IPS-NIHi7 (cell line): ENCODE data around the gene DLEU7.

Experiments used
- DNase-seq: peaks from one replicate; pipeline ENCODE4 v3.0.0; 2012; ENCODE audit warnings: mixed read lengths; ENCODE audit errors: extremely low spot score

The DLEU7 gene

DNA sequence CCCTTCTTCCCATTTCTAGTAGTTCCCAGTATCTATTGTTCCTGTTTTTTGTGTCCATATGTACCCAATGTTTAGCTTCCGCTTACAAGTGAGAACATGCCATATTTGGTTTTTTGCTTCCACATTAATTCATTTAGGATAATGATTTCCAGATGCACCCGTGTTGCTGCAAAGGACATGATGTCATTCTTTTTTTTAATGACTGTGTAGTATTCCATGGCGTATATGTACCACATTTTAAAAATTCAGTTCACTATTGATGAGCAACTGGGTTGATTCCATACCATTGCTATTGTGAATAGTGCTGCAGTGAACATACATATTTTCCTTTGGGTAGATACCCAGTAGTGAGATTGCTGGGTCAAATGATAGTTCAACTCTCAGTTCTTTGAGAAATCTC lies 50.5 kb downstream of the DLEU7 start:
- DNase-seq = no peak

DNA sequence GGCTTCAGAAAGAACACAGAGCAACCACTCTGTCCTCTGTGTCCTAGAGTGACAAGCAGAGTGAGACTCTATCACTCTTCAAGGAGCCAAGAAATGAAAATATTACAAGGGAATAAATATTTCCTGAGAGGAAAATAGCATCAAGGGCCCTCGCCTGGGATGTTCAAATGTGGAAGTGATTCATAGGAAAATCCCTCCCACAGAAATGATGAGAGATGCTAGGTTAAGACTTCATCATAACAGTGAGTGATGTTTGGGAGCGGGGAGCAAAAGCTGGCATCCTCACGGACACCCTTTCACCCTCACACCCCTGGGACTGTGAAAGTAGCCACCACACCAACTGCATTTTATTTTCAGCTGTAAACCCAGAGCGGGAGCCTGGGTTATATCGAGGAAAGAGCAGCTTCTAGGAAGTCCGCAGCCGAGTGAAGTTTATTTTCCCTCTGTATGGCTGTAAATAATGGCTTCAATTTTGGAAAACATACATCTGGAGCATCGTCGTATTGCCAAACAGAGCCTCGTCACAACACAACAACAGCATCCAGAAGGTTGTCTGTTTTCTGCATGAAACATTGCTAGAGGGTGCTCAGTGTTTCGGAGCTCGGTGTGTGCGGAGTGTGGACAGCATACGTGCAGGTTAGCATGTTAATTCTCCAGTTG lies 54.8 kb downstream of the DLEU7 start:
- DNase-seq = no peak

DNA sequence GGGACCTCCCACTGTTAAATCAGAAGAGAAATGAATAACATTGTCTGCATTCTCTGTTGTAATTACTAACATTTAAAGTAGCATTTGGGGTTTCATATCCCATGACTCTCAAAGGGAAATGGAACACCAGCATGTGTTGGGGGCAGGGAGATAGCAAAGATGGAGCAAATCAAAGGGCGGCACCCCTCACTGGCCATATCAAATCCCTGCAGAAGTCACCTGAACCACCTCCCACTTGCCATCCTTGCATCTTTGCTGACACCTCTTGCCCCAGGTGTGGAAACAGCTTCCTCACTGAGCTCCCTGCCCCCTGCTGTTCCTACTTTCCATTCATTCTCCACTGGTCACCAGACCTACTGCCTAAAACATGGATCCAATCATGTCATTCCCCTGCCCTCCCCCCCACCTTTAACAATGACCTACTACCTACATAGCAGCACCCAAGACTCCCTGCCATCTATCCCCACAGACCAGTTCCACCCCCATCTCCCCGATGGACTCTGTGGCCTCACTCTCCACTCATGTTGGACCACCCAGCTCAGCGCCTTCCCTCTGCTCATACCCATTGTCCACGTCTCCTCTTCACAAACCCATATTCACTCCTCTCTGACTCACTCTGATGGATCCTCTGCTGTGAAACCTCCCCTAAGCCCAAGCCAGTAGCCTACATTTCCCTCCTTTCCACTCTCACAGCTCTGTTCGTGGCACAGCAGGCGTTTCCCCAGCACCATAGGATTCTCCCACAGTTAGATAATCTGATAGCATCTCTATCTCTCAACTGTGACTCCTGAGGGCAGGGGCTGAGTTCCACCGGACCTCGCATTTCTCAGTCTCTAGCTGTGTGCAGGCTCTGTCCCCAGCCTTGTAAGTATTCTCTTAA lies 55.9 kb downstream of the DLEU7 start:
- no peak for DNase-seq

DNA sequence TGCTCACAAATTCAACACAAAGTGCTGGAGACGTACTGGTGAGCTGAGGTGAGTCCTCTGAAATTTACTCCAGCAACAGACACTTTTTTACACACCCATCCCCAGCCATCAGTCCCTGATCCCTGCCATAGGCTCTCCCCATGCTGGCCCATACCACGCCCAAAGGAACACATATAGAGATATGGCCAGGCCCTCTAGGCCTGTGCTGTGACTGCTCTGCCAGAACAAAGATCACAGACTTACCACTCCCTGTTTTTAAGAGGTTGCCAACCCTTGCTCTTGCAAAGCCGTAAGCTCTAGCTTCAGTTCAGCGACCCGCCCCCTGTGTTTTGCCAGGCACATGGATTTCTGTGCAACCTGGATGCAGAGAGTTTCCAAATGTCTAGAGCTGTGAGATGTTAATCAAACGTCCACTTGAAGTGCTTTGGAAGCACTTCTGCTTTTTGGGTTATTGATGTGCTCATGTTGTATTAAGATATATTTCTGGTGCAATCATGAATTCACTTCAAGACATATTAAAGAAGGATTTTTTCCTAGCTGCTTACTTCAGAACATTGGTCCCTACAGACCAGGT lies 59.7 kb downstream of the DLEU7 start:
- DNase-seq = no peak

DNA sequence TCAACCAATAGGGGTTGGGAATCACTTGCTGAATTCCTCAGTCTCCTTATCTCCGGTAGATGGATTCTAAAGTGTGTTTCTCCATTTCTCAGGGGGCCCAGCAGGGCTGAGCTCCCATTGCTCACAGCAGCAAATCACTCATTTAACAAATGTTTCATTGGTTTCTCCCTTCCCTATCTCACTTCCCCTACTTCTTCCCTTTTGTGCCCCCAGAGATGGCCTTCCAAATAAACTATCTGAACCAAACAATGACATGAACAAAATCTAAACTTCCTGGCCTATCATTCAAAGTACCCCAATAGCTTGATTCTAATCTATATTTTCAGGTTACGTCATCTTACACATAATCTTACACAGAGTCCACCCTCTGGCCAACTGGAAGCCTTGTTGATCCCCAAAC lies 60.4 kb downstream of the DLEU7 start:
- DNase-seq = no peak

DNA sequence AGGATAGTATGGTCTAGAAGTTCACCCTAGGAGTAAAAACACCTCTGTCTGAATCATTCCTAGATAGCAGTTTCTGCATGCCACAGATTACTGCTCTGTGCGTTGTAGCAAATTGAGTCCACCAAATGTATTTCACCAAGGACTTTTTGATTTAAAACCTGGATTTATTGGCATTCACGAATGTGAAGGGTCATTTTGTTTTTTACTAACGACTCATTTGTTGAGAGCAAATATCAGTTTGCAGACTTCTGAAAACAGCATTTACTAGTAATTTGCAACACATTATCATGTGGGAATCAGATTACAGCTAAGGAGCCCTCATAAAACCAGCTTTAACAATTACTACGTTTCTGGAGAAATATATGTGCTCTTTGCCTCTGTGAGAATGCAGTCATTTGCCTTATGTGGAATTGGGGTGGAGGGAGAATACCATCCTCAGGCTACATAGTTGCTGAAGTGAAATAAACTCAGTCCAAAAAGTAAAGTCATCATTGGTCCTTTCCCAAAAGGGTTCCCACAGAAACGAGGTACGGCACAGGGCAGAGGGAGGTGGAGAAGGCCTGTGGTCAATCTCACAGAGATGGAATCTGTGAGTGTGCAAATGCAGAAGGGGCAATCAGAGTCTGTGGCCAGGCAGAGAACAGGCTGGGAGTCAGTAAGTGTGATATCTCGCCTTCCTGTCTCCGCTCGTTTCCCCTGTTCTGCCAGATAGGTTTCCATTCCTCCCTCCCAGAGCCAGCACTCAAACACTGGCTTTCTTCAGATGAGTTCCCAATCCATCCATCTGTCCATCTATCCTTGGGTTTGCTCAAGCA lies 63.1 kb downstream of the DLEU7 start:
- no peak for DNase-seq

DNA sequence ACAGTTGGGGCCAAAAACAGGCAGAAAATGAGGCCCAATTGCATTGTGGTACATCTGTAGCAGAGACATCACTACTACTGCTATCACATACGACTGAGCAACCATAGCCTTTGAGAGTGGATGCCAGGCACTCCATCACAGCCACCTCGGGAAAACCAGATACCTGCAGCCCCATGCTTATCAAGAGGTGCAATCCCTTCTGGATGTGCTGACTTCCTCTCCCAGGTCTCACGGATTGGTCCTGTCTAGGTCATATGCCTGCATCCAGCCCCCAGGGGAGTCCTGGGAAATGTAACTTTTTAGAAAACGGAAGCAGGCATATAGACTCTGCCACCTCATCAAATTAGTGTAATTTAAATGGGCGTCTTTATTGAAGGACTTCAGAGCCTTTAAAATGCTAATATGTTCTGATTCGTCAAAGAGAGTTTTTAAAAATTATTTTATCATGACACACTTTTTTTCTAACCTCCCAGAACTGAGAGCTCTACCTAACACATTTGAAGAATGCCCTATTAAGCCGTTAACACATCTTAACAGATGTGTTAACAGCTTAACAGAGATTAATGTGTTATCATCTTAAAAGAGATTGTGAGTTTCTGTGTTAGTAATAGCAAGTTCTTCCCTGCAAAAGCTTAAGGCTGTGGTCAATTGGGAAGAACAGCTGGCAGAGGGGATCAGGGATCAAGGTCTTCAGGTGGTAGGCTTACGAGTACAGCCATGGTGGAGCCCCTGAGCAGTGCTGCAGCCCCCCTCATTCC lies 63.9 kb downstream of the DLEU7 start:
- DNase-seq = no peak
